Liver (tissue), 9 donors: Measurements from ENCODE around the gene PINK1. TPM values are rescaled to one million over a fixed set of nuclear protein-coding genes. Genes with fewer than 3 reads are reported as not detected.

Source experiments
- DNase-seq: peaks from one replicate; pipeline ENCODE4 v3.0.0-alpha.2; 2017; ENCODE audit warnings: low spot score
- H3K27ac ChIP-seq, 2 donors: one replicate each; pipeline ENCODE4 v1.7.0; 2013; ENCODE audit warnings: inconsistent platforms in 2 of 2, low read length in 2 of 2, control low read depth in 1 of 2, low read depth in 1 of 2, mild to moderate bottlenecking in 1 of 2
- H3K27me3 ChIP-seq, 4 donors: one replicate each; pipeline versions ENCODE4 v1.6.1 to v1.7.0; 2013; ENCODE audit warnings: low read length in 3 of 4, inconsistent platforms in 1 of 4, mild to moderate bottlenecking in 1 of 4, moderate library complexity in 1 of 4; ENCODE audit not compliant: control insufficient read depth in 4 of 4, insufficient read depth in 4 of 4
- H3K36me3 ChIP-seq, 4 donors: one replicate each; pipeline versions ENCODE4 v1.6.1 to v1.7.0; 2013; ENCODE audit warnings: low read length in 3 of 4, mild to moderate bottlenecking in 3 of 4, low read depth in 1 of 4, moderate library complexity in 1 of 4; ENCODE audit not compliant: control insufficient read depth in 4 of 4, insufficient read depth in 3 of 4
- H3K4me1 ChIP-seq, 4 donors: one replicate each; pipeline versions ENCODE4 v1.6.1 to v1.7.0; 2013; ENCODE audit warnings: low read length in 3 of 4, mild to moderate bottlenecking in 3 of 4, moderate library complexity in 1 of 4; ENCODE audit not compliant: control insufficient read depth in 4 of 4, insufficient read depth in 4 of 4
- H3K4me3 ChIP-seq, 3 donors: one replicate each; pipeline versions ENCODE4 v1.6.1 to v1.7.0; 2013; ENCODE audit warnings: low read length in 3 of 3, control low read depth in 1 of 3, low read depth in 1 of 3, mild to moderate bottlenecking in 1 of 3
- H3K9ac ChIP-seq, 2 donors: one replicate each; pipeline ENCODE4 v1.7.0; 2013; ENCODE audit warnings: low read length in 2 of 2, mild to moderate bottlenecking in 2 of 2, moderate library complexity in 2 of 2, control low read depth in 1 of 2, low read depth in 1 of 2
- H3K9me3 ChIP-seq, 4 donors: one replicate each; pipeline versions ENCODE4 v1.6.1 to v1.7.0; 2013; ENCODE audit warnings: low read length in 3 of 4; ENCODE audit not compliant: control insufficient read depth in 4 of 4
- CTCF ChIP-seq: fragments of 150-350 bp; IDR thresholded peaks from 2 replicates; pipeline ENCODE4 v1.5.1; 2017; ENCODE audit warnings: improper control_type of control experiment, low read depth, low read length; ENCODE audit not compliant: missing input control
- FOXA1 ChIP-seq: IDR thresholded peaks from 2 replicates; pipeline ENCODE4 v1.6.1; 2016; ENCODE audit warnings: antibody characterized with exemption
- FOXA2 ChIP-seq: IDR thresholded peaks from 2 replicates; pipeline ENCODE4 v1.6.1; 2016; ENCODE audit warnings: antibody characterized with exemption
- GABPA ChIP-seq, 2 donors: IDR thresholded peaks in 1 of 2; conservative IDR thresholded peaks in 1 of 2; 2 replicates each; pipeline ENCODE4 v1.6.1; 2016; ENCODE audit warnings: antibody characterized with exemption in 2 of 2, mild to moderate bottlenecking in 1 of 2, moderate library complexity in 1 of 2
- HNF4G ChIP-seq: IDR thresholded peaks from 2 replicates; pipeline ENCODE4 v1.6.1; 2016; ENCODE audit warnings: antibody characterized with exemption
- NR2F2 ChIP-seq: IDR thresholded peaks from 2 replicates; pipeline ENCODE4 v1.6.1; 2016; ENCODE audit warnings: antibody characterized with exemption
- RAD21 ChIP-seq, 2 donors: IDR thresholded peaks; 2 replicates each; pipeline ENCODE4 v1.6.1; 2016; ENCODE audit warnings: antibody characterized with exemption in 2 of 2, mild to moderate bottlenecking in 2 of 2
- RXRA ChIP-seq, 2 donors: IDR thresholded peaks; 2 replicates each; pipeline ENCODE4 v1.6.1; 2017 to 2018; ENCODE audit warnings: antibody characterized with exemption in 2 of 2, mild to moderate bottlenecking in 1 of 2
- SP1 ChIP-seq: IDR thresholded peaks from 2 replicates; pipeline ENCODE4 v1.6.1; 2018; ENCODE audit warnings: antibody characterized with exemption, mild to moderate bottlenecking
- TAF1 ChIP-seq: conservative IDR thresholded peaks from 2 replicates; pipeline ENCODE4 v1.6.1; 2016; ENCODE audit warnings: antibody characterized with exemption, mild to moderate bottlenecking
- YY1 ChIP-seq: IDR thresholded peaks from 2 replicates; pipeline ENCODE4 v1.6.1; 2016; ENCODE audit warnings: antibody characterized with exemption, mild to moderate bottlenecking
- WGBS: extraction: QIAGEN DNeasy Blood & Tissue Kit; methylation state at CpG from one replicate; pipeline ENCODE4 v1.1.7; 2013; 5-methylcytosine and 5-hydroxymethylcytosine counted together
- polyA plus RNA-seq, 2 donors: library from polyadenylated mRNA; stranded (reverse) in 1 of 2; unstranded in 1 of 2; fragments of 200-250 nt in 1 of 2; fragments of >200 nt in 1 of 2; fragmentation: Nextera tagmentation in 1 of 2; extraction: Ambion mirVana in 1 of 2; gene quantifications; one replicate each; pipeline versions ENCODE4 v1.2.1 to v1.2.3, GENCODE V29; 2013 to 2015
- total RNA-seq, 2 donors: library from RNA; depleted of rRNA; stranded (reverse); fragments of >200 nt; gene quantifications; one replicate each; pipeline ENCODE4 v1.2.3, GENCODE V29; 2014
- TF ChIP-seq, protein P1 (sequence below): IDR thresholded peaks from 2 replicates; pipeline ENCODE4 v1.6.1; 2016; ENCODE audit warnings: antibody characterized with exemption
- TF ChIP-seq, protein P2 (sequence below): IDR thresholded peaks from 2 replicates; pipeline ENCODE4 v1.6.1; 2016; ENCODE audit warnings: antibody characterized with exemption
- donor health status: healthy.
- donor health status: healthy.
- donor health status: healthy.
- donor health status: healthy.
- donor health status: healthy.

The PINK1 gene
- total and polyA plus RNA-seq, 4 donors = 52.7 to 118 (median 62.2) TPM

DNA sequence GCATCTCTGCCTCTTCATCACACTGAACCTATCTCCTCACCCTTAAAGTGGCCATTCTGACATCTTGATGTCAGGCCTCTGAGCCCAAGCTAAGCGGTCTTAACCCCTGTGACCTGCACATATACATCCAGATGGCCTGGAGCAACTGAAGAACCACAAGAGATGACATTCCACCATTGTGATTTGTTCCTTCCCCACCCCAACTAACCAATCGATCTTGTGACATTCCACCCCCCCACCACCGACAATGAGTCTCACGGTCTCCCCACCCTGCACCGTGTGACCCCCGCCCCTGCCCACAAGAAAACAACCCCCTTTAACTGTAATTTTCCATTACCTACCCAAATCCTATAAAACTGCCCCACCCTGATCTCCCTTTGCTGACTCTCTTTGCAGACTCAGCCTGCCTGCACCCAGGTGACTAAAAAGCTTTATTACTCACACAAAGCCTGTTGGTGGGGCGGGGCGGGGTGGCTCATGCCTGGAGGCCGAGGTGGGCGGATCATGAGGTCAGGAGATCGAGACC is 21.0 kb upstream of the PINK1 start:
- no peaks in the 10 kb centered on the region for H3K27me3 ChIP-seq
- DNase-seq = no peak
- H3K36me3 ChIP-seq = peaks cover 0 to 15% (median 5%) of the 10 kb centered on the region in 4 donors
- 81% methylated on average over 11 of the region's 11 CpGs for WGBS
- H3K27ac ChIP-seq = no peak overlapping the region
- no peak overlapping the region for H3K4me3 ChIP-seq
- H3K9me3 ChIP-seq = no peaks in the 10 kb centered on the region
- TF ChIP-seq RAD21 (IDR thresholded peaks at IDR 0.05) = no peak
- no peak for TF ChIP-seq FOXA1
- no peak for TF ChIP-seq TAF1
- peaks cover 2 to 20% (median 9%) of the 10 kb centered on the region in 4 donors for H3K4me1 ChIP-seq
- H3K9ac ChIP-seq = no peak overlapping the region

GRCh38 chr1:20614131-20614579 is 19.1 kb upstream of the PINK1 start:
- Histone ChIP-seq H3K9ac (peak overlapping the region in 1 of 2 donors; percentile 19), H3K27ac (peak overlapping the region; percentile 87 to 89), H3K27me3 (no peaks in the 10 kb centered on the region), H3K36me3 (peaks cover 4 to 23% (median 14%) of the 10 kb centered on the region in 4 donors), H3K4me3 (no peak overlapping the region), H3K9me3 (no peaks in the 10 kb centered on the region), H3K4me1 (peaks cover 2 to 16% (median 9%) of the 10 kb centered on the region in 4 donors)
- 30% methylated on average over 3 of the region's 3 CpGs for WGBS
- TF ChIP-seq RXRA (IDR thresholded peaks at IDR 0.05) = peak in 1 of 2 donors; percentile 2
- no peak for TF ChIP-seq GABPA (IDR thresholded peaks at IDR 0.05 in 1 of 2, conservative IDR thresholded peaks at IDR 0.05 in 1 of 2)
- peak; percentile 28 for TF ChIP-seq HNF4G
- peak; percentile 3 for TF ChIP-seq FOXA2
- TF ChIP-seq, protein P1, sequence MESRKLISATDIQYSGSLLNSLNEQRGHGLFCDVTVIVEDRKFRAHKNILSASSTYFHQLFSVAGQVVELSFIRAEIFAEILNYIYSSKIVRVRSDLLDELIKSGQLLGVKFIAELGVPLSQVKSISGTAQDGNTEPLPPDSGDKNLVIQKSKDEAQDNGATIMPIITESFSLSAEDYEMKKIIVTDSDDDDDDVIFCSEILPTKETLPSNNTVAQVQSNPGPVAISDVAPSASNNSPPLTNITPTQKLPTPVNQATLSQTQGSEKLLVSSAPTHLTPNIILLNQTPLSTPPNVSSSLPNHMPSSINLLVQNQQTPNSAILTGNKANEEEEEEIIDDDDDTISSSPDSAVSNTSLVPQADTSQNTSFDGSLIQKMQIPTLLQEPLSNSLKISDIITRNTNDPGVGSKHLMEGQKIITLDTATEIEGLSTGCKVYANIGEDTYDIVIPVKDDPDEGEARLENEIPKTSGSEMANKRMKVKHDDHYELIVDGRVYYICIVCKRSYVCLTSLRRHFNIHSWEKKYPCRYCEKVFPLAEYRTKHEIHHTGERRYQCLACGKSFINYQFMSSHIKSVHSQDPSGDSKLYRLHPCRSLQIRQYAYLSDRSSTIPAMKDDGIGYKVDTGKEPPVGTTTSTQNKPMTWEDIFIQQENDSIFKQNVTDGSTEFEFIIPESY = no peak
- TF ChIP-seq YY1 = no peak
- DNase-seq = no peak

DNA sequence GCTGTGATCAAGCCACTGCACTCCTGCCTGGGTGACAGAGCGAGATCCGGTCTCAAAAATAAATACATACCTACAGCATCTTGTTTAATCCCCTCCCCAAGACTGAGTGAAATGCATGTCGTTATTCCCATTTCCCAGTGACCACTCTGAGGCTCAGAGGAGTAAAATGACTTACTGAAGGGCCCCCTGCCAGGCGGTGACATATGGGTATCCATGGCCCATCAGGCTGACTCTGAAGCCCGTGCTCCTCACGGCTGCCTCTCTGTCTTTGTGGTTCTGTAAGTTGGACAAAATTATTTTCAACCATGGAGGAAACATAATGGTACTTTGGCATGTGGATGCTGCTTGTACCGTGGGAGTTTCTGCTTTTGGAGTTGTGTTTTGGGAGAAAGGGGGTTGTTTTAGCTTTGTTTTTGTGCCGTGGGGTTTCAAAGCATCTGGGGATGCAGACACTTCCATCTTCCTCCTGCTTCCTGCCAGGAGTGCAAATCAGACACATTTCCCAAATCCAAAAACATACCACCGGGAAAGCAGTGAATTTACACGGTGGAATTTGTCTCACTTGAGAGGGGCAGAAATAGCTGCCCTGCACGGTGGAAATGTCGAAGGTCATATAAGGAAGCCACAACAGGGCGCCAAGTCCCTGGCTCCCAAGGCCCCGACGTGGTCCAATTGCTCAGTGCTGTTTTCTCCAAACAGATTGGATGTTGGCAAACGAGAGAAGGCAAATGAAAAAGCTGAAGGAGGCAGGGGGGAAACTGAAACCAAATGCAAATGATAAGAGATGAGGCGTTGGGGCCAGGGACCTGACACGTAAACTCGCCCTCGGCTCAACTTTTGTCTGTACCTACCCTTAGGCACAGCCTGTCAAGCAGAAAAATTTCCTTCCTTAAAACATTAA is 17.1 kb upstream of the PINK1 start:
- peaks cover 2 to 16% (median 9%) of the 10 kb centered on the region in 4 donors for H3K4me1 ChIP-seq
- no peak overlapping the region for H3K4me3 ChIP-seq
- WGBS = 55% methylated on average over 20 of the region's 20 CpGs
- no peaks in the 10 kb centered on the region for H3K27me3 ChIP-seq
- H3K36me3 ChIP-seq = peaks cover 3 to 14% (median 14%) of the 10 kb centered on the region in 4 donors
- peak overlapping the region; percentile 16 to 59 for H3K27ac ChIP-seq
- DNase-seq = no peak
- no peaks in the 10 kb centered on the region for H3K9me3 ChIP-seq
- H3K9ac ChIP-seq = no peak overlapping the region
- TF ChIP-seq, protein P1 = no peak
- no peak for TF ChIP-seq CTCF
- TF ChIP-seq NR2F2 = no peak
- TF ChIP-seq SP1 = no peak
- TF ChIP-seq, protein P2, sequence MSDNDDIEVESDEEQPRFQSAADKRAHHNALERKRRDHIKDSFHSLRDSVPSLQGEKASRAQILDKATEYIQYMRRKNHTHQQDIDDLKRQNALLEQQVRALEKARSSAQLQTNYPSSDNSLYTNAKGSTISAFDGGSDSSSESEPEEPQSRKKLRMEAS = no peak
- no peak for TF ChIP-seq TAF1
- TF ChIP-seq RXRA (IDR thresholded peaks at IDR 0.05) = no peak
- no peak for TF ChIP-seq FOXA1
- no peak for TF ChIP-seq YY1
